Neutrophil (primary cell): Measurements from ENCODE around the gene RAD18.

Experiments
- H3K27ac ChIP-seq: fragments of 200-600 bp; sonication (generic); 2 replicates; pipeline ENCODE4 v1.5.1; 2016; ENCODE audit warnings: mild to moderate bottlenecking, moderate library complexity
- H3K27me3 ChIP-seq: fragments of 200-600 bp; sonication (generic); 2 replicates; pipeline ENCODE4 v1.6.0; 2016; ENCODE audit warnings: mild to moderate bottlenecking
- H3K36me3 ChIP-seq: fragments of 200-600 bp; sonication (generic); 2 replicates; pipeline ENCODE4 v1.5.1; 2017
- H3K4me1 ChIP-seq, 2 experiments: fragments of 200-600 bp in 1 of 2; sonication (generic) in 1 of 2; 1 replicate in 1 of 2; 2 replicates in 1 of 2; pipeline versions ENCODE4 v1.5.1 to v1.6.1; 2013 to 2016; ENCODE audit warnings: low read depth in 1 of 2, low read length in 1 of 2, mild to moderate bottlenecking in 1 of 2, moderate library complexity in 1 of 2; ENCODE audit not compliant: control insufficient read depth in 1 of 2, insufficient read depth in 1 of 2
- H3K4me3 ChIP-seq, 2 experiments: fragments of 200-600 bp in 1 of 2; sonication (generic) in 1 of 2; 1 replicate in 1 of 2; 2 replicates in 1 of 2; pipeline ENCODE4 v1.5.1; 2013 to 2016; ENCODE audit warnings: low read depth in 1 of 2, low read length in 1 of 2, mild to moderate bottlenecking in 1 of 2, moderate library complexity in 1 of 2
- H3K9me3 ChIP-seq: fragments of 200-600 bp; sonication (generic); 2 replicates; pipeline ENCODE4 v1.5.1; 2016
- TF ChIP-seq, protein P1 (sequence below): fragments of 200-600 bp; sonication (generic); IDR thresholded peaks from 2 replicates; pipeline ENCODE4 v1.5.1; 2016; ENCODE audit warnings: antibody characterized with exemption

The RAD18 gene

DNA sequence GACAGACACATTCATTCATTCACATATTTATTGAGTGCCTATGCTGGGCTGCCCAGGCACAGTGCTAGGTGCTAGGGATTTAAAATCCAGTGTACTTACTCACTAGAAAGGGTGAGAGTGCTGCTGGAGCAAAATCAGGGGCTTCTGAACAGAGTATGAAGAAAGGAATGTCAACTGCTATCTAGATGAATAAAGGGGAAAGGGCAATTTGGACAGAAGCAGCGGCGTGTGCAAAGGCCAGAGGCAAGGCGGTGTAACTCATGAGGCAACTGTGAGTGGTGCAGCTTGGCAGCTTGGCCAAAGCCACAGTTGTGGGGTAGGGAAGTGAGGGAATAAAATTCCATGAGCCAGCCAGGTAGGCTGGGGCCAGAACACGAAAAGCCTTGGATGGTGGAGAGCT lies 76.7 kb downstream of the RAD18 start:
- no peak overlapping the region for H3K27ac ChIP-seq
- TF ChIP-seq, protein P1, sequence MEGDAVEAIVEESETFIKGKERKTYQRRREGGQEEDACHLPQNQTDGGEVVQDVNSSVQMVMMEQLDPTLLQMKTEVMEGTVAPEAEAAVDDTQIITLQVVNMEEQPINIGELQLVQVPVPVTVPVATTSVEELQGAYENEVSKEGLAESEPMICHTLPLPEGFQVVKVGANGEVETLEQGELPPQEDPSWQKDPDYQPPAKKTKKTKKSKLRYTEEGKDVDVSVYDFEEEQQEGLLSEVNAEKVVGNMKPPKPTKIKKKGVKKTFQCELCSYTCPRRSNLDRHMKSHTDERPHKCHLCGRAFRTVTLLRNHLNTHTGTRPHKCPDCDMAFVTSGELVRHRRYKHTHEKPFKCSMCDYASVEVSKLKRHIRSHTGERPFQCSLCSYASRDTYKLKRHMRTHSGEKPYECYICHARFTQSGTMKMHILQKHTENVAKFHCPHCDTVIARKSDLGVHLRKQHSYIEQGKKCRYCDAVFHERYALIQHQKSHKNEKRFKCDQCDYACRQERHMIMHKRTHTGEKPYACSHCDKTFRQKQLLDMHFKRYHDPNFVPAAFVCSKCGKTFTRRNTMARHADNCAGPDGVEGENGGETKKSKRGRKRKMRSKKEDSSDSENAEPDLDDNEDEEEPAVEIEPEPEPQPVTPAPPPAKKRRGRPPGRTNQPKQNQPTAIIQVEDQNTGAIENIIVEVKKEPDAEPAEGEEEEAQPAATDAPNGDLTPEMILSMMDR, result no peak
- H3K9me3 ChIP-seq, result no peaks in the 10 kb centered on the region
- H3K27me3 ChIP-seq, result no peaks in the 10 kb centered on the region
- H3K4me3 ChIP-seq, result no peak overlapping the region
- H3K4me1 ChIP-seq, result no peaks in the 10 kb centered on the region
- H3K36me3 ChIP-seq, result peaks cover 17% of the 10 kb centered on the region

GRCh38 chr3:8885536-8886316 lies 77.5 kb downstream of the RAD18 start:
- Histone ChIP-seq H3K36me3 (peaks cover 21% of the 10 kb centered on the region), H3K27ac (no peak overlapping the region)
- TF ChIP-seq, protein P1, result no peak

DNA sequence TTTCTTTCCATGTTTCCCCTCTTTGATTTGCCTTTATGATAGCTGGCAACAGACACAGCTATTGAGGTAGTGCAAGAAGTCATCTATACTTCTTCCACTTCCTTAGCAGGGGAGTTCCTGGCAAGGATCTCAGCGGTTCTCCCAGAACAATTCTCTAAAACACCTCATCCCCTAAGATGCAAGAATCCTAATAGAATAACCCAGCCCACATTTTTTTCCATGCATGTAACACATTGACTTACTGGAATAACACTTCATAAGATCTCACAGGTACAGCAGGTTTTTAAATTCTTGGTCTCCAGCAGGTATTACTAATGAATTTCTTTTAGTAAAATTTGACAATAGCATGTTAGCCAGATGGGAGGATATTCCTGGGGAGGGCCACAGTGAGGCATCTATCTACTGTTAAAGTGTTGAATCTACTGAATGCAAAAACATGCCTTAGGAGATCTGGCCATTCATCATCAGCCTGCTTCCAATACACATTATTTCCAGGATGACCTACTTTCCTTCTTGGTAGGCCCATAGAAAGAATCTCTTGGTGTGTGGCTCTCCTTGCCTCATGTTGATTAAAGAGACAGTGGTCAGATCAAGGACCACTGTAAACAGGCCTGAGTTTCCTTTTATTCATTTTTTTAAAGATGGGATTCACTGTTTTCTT lies 78.5 kb downstream of the RAD18 start:
- TF ChIP-seq, protein P1, result no peak
- peaks cover 23% of the 10 kb centered on the region for H3K36me3 ChIP-seq
- no peaks in the 10 kb centered on the region for H3K4me1 ChIP-seq
- no peaks in the 10 kb centered on the region for H3K9me3 ChIP-seq
- H3K27ac ChIP-seq, result no peak overlapping the region
- no peak overlapping the region for H3K4me3 ChIP-seq
- H3K27me3 ChIP-seq, result no peaks in the 10 kb centered on the region

More at GRCh38 chr3:8885536-8886316, 77.5 kb downstream of the RAD18 start:
- Histone ChIP-seq H3K4me3 (no peak overlapping the region), H3K9me3 (no peaks in the 10 kb centered on the region), H3K4me1 (no peaks in the 10 kb centered on the region), H3K27me3 (no peaks in the 10 kb centered on the region)

DNA sequence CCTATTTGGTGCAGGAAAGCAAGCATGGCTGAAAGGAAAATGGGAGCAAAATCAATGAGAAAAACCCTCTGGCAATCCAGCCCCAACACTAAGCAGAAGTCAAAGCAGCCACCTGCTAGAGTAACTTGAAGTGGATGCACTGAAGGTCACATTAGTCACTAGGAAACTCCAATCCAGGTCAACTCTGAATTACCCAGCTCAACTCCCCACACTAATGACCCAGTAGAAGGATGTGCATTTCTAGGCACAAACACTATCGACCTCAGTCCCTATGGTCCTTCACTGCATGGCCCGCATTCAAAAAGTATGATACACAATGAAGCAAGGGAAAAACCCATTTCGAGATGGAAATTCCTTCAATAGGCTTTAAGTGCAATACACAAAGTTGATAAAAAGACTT lies 80.6 kb downstream of the RAD18 start:
- H3K4me3 ChIP-seq, result no peak overlapping the region

DNA sequence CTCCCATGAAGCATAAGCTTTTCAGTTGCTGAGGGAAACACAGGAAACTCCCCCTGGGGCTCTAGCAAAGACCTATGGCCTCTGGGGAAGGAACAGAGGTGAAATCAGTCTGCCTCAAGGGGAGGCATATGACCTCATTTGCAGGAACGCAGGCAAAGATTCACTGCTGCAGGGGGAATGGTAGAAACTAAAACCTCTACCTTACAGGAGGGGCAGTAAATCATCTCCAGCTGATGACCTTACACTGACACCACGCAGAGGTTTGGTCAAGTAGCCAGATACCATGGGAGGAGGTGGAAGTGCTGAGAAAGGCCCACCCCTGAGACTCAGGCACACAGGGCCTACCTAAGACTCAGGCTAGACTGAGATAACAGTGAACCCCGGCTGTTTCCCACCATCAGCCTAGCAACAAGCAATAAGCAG lies 81.1 kb downstream of the RAD18 start:
- H3K9me3 ChIP-seq, result no peaks in the 10 kb centered on the region
- H3K4me3 ChIP-seq, result no peak overlapping the region
- no peaks in the 10 kb centered on the region for H3K27me3 ChIP-seq
- peaks cover 19% of the 10 kb centered on the region for H3K36me3 ChIP-seq
- no peaks in the 10 kb centered on the region for H3K4me1 ChIP-seq
- TF ChIP-seq, protein P1, result no peak
- H3K27ac ChIP-seq, result no peak overlapping the region

More for the DNA sequence above, 80.6 kb downstream of the RAD18 start:
- H3K27ac ChIP-seq, result no peak overlapping the region
- H3K9me3 ChIP-seq, result no peaks in the 10 kb centered on the region
- no peaks in the 10 kb centered on the region for H3K27me3 ChIP-seq
- no peaks in the 10 kb centered on the region for H3K4me1 ChIP-seq
- peaks cover 17% of the 10 kb centered on the region for H3K36me3 ChIP-seq
- TF ChIP-seq, protein P1, result no peak
